ENCODE data around the gene NFE2L2.
"Not testable (repeated sequence)": the region's sequence is repeated elsewhere in the genome, so short reads cannot be mapped to it uniquely, and the experiment has no call there.

NFE2L2 gene

DNA sequence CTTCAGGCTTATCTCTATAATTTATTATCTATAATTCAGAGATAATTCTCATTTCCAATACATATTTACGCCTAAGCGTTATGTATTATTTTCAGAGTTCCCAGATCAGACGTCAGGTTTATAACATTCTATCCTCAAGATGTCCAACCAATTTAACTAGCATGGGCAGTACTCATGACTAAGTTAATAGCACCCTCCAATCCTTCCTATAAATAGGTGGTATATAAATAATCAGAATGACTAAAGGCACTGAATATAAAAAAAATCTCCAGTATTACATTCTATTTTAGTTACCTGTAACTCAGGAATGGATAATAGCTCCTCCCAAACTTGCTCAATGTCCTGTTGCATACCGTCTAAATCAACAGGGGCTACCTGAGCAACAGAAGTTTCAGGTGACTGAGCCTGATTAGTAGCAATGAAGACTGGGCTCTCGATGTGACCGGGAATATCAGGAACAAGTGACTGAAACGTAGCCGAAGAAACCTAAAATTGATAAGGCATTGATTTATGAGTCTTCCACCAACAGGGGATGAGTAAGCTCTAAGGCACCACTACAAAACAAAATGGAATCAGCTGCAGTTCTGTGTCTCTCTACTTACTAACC lies 32.3 kb downstream of the NFE2L2 start:
- no peak for DNase-seq

DNA sequence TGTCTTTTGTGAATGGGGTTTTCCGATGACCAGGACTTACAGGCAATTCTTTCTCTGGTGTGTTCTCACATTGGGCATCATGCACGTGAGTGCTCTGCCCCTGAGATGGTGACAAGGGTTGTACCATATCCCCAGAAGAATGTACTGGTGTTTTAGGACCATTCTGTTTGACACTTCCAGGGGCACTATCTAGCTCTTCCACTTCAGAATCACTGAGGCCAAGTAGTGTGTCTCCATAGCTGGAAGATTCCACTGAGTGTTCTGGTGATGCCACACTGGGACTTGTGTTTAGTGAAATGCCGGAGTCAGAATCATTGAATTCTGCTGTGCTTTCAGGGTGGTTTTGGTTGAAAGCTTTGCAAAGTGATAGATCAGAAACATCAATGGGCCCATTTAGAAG lies 33.3 kb downstream of the NFE2L2 start:
- DNase-seq: no peak

DNA sequence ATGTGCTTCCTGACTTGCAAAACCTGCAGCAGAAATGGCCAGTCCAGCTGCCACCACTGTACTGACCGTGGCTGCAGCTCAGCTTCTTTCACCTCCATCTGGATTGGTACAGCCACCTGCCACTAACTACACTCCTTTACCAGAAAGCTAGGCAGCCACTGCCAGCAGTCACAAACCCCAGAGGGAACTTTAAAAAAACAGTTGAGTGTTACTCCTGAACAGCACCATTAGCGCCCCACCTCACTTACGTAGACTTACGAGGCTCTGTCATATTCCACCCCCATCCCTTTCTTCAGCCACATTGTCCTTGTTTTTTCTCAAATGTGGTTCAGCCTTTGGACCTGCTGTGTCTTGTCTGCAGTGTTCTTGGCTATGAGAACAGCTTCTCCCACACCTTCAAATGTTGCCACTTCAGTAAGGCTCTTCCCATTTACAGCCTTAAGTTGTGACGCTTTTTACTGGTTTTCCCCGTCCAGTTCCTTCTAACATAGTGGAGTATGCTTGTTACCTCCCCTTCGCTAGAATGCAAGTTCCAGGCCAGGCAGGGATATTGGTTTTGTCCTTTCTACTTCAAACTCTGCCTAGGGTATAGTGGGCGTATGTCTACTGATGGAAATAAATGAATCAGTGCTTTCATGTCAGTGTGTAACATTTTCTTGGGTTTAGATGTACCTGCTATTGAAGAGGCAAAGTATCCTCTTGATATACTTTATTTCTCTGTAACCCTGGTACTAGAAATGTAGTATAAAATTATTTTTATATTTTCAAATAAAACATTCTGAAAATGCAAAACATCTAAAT lies 34.9 kb downstream of the NFE2L2 start:
- DNase-seq: no peak

DNA sequence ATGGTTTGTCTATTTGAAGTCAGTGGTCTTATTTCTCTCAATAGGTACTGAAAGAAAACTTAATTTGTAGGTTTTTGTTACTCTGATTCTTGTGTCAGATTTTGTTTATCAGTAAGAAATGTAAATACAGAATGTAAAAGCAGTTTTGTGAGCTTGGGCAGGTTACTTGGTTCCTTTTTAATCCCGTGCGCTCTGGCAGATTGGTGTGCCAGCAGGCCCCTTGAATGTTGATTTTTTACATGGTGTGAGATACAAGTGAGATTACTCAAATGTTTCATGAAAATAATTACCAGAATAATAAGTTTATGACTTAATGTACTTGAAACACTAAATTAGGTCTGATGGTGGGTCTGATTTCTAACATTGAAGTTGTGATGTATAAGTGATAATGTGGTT lies 38.6 kb downstream of the NFE2L2 start:
- no peak for DNase-seq

DNA sequence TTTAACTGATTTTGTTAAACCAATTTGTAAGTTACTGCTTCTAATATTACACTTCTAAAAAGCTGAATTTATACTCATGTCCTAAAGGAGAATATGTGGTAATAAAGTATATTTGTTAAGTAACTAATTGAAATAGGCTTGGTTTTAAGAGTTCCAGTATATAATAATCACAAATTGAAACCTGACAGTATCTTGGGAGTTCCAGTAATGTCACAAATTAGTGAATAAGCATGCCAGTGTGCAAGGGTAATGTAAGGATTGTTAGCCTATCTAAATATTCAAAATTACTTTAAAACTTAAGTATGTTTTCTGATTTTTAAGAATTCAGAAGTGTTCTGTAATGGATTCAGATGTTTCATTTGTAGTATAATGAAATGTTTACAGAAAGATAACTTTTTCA lies 41.1 kb downstream of the NFE2L2 start:
- not testable (repeated sequence) for DNase-seq

DNA sequence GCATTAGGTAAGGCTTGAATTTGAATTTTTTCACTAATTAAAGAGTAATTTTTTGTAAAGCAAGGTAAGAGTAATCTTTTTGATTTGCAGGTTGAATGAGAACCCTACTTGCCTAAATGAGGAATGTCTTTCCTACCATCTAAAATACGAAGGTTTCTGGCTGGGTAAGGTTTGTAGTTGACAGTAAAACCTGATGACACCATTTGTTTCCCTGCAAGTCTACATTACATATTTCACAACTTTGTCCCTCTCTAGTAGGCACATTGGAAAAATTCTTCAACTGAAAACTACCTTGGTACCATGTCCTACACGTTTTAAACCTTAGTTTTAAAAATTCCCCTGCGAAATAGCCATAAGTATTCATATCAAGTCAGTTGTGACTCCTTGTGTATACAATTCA lies 42.6 kb downstream of the NFE2L2 start:
- no peak for DNase-seq

DNA sequence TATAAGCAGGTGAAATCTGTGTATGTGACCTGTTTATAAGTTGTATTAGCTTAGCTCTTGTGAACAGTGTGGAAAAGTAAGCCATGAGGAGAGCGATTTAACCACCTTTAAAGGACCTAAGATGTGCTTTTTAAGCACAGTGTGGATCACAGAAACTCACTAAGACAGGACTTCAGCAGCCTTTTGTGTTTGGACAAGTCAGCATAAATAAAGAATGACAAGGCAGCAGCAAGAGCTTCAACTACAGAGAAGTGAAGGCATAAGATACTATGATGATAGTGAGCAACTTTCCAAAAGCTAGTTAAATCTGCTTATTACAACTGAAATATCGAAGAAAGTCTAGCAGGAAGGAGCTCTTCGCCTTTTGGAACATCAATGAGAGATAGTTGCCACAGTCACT lies 43.0 kb downstream of the NFE2L2 start:
- DNase-seq: no peak

DNA sequence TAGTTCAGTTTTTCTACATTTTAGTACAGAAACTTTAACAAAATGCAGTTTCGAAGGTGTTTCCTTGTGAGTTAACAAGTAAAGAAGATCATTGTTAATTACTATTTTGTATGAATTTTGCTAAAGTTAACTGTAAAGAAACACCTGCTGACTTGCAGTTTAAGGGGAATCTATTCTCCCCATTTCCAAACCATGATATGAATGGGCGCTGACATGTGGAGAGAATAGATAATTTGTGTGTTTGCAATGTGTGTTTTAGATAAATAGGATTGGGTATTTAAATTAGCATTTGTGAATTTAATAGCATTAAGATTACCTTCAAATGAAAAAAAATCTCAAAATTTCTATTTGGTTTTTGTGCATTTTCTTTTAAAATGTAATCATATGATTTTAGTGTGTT lies 44.7 kb downstream of the NFE2L2 start:
- not testable (repeated sequence) for DNase-seq

DNA sequence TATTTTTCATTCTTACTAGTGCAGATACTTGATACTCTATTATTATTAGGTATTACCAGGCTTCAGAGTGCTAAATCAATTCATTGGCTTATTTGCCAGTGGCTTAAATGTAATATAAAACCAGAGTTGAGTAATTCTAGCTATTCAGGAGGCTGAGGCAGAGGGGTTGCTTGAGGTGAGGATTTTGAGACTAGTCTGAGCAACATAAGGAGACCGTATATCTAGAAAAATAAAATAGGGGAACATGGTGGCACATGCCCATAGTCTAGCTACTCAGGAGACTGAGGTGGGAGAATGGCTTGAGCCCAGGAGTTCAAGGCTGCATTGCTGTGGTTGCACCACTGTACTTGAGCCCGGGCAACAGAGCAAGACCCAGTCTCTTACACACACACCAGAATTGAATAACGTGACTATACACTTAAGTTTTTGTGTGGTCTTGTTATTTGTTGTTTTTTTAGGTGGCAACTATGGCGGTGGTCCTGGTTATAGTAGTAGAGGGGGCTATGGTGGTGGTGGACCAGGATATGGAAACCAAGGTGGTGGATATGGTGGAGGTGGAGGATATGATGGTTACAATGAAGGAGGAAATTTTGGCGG lies 47.2 kb downstream of the NFE2L2 start:
- DNase-seq: no peak

DNA sequence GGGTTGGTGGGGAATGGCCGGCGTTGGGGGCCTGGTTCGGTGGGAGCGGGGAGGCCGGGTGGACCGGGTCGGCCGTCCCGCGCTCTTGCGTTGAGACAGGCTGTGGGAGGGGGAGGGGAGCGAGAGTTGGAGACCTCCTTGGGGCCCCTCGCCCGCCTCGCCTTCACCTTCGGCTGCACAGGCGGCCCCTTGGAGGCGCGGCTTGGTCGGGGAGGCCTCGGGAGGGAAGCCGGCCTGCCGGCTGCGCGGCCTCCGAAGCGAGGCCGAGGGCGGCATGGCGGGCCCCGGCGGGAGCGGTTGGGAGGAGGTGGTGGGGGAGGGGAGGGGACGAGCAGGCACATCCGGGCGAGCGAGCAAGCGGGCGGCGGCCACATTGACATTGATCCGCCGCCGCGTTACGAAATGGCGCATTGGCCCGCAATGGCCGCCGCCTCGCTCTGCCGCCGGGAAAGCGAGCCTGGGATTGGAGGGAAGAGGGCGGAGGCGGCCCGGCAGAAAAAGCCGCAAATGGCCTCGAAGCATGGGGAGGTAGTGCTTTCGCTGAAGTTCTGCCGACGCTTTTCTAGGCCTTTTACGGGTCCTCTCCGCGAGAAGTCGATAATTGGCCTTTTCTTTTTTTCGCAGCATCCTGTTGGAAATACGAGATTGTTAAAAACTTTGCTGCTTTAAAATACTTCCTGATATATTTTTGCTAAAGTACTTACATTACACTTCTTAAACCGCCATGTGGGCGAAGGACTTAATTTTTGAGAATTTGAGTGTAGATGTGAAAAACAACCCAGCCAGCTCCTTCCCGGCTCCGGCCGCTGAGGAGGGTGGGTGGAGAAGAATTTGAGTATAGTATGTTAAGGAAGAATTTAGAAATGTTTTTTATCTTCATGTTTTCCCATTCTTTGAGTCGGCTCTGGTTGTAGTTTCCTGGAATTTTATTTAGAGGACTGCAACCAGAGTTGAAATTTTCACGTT lies 51.4 kb downstream of the NFE2L2 start:
- DNase-seq: peak; percentile 96

DNA sequence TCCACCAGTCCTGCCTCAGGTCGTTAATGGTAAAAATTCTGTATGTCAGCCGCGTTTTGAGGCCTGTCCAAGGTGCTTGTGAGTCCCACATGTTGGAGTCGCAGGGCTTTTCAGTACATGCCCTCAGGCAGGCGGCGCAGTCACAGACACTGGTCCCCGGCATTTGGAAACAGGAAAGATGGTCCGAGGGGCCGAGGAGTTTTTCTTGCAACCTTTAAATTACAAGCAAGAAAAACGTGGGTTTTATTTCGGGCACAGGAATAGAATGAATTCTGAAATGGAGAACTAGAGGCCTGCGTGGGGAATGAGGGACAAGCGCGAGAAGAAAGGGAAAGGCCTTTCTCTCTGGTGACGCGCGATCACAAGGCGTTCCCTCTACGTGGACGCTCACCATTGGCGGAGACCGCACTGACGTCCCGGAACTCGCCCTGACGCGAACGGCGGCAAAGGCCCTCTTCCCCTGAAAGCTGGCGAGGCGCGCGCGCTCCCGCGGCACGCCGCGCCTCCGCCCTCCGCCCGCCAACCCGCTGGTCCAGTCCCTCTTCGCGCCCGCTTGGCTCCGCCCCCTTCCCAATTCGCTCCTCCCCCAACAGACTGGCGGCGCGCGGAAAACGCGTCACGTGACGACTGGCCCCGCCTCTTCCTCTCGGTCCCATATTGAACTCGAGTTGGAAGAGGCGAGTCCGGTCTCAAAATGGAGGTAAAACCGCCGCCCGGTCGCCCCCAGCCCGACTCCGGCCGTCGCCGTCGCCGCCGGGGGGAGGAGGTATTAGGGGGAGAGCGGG lies 52.2 kb downstream of the NFE2L2 start, which contains the start of gene HNRNPA3:
Gene HNRNPA3 (plus strand): TSS at position 689 of the 785 bp plus-strand sequence. CDS start 6 bp downstream, at position 695.
- peak; percentile 100 for DNase-seq

DNA sequence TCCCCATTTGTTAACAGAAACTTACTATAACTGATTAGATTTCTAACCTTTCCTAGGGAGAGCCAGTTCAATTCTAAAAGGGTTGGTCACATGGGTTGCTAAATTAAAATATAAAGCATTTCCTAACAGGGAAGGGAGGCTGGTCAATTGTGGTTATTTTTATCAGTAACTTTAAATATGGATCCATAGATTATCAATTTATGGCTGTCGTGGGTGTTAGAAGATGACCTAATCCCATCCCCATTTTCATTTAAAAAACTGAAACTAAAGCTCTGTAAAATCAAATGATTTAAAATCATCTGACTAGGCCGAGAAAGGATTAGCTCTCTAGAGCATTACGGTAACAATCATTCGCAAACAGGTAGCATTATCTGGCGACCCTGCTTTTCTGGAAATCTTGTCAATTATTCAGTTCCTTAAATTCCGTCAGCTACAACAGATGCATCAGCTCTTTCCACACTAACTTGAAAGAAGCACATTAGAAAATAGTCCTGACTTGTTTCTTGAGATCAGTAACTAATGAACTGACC lies 52.9 kb downstream of the NFE2L2 start:
- no peak for DNase-seq

DNA sequence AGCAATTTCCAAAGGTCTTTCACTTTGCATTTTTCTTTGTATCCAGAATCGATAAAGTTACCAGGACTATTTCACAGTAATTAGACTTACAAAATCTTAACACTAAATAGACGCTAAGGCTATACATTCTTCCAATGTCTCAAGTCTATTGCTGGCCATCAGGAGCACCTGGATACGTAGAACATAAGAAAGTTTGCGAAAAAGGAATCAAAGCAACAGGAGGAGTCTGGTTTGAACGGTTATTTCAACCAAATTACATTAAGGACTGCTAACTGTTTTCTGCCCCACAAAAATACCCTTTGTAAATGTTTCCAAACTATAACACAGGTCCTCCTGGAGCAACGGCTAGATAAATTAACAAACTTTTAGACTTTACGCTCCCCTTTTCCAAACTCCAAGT lies 53.4 kb downstream of the NFE2L2 start:
- DNase-seq: no peak

DNA sequence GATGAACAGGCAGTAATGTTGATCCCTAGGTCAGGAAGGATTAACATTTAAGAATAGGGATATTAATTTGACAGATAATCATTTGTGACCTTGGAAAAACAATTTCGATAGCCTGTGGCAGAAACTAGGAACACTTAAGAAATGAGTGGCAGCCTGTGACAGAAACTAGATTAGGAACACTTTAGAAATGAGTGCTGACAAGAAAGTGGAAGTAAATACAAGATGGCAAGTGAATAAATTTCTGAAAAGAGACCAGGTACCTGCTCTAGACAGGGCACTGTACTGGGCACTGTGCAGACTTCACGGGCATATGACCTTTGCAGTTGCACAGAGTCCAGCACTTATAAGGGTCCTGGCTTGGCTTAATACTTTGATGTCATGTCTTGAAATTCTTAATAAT lies 57.4 kb downstream of the NFE2L2 start:
- DNase-seq: no peak

DNA sequence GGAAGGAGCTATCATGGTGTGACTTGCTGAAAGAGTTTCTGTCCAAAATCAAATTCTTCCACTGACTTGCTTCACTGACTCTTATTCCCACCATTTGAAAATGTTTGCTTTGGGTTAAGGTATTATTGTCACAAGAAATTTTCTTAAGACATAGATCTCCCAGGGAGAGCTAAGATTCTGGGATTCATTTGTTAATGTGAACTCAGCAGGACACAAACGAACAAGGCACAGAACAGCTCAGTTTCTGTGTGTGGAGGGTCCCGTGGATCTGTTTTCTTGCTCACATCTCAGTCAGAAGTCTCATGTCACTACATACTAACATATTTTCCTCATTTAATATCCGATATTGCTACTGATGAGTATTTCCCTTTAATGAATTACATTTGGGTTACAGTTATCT lies 60.1 kb downstream of the NFE2L2 start:
- no peak for DNase-seq

DNA sequence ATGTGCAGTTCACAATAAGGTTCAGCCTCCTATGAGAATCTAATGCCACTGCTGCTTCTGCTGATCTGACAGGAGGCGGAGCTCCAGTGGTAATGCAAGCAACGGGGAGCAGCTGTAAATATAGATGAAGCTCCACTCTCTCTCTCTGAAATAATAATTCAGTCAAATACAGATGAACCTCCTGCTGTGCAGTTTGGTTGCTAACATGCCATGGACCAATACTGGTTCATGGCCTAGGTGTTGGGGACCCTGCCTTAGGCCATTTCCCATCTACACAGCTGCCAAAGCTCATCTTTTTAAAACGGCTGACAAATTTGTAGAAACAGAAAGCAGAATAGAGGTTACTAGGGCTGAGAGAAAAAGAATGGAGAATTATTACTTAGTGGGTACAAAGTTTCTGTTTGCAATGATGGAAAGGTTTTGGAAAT lies 62.6 kb downstream of the NFE2L2 start:
- no peak for DNase-seq

DNA sequence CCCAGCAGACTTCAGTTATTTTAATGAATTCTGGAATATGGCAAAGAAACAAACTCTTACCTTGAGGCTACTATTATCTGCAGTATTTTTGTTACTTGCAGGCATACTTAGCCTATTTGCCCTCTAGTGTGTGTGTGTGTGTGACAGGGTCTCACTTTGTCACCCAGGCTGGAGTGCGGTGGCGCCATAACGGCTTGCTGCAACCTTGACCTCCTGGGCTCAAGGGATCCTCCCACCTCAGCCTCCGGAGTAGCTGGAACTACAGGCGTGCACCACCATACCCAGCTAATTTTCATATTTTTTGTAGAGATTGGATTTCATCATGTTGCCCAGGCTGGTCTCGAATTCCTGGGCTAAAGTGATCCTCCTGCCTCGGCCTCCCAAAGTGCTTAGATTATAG lies 64.1 kb downstream of the NFE2L2 start:
- not testable (repeated sequence) for DNase-seq

DNA sequence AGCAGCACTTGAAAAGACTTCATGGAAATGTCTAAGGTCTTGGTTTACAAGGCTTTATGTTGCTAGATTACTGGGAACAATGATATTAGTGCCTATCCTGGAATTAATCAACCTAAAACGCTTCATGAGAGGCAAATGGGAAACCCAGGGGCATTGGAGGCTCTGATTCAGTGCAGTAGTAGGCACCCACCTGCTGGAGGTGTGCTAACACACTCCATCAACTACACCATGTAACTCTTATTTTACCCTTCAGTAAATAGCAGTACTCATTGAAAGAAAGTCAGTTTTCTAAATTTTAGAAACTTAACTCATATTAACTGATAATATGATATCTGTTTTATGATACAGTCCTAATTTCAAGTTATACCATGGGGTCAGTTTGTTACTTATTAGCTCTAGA lies 69.3 kb downstream of the NFE2L2 start:
- no peak for DNase-seq

DNA sequence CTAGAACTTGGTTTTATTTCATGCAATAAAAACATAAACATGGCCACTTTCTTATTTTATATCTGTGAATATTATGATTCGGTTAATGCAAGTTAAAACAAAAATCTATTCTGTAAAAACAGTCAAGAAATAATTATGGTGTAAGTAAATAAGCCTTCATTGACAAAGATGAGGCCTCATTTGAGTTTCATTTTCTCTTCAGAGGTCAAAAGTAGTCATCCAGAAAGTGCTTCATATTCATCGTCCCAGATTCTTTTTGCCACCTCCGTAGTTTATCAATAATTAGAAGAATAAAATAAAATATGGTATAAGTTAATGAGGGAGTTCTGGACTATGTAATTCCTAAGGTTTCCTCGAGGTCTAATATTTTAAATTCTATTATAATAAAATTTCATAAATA lies 71.3 kb downstream of the NFE2L2 start:
- no peak for DNase-seq

DNA sequence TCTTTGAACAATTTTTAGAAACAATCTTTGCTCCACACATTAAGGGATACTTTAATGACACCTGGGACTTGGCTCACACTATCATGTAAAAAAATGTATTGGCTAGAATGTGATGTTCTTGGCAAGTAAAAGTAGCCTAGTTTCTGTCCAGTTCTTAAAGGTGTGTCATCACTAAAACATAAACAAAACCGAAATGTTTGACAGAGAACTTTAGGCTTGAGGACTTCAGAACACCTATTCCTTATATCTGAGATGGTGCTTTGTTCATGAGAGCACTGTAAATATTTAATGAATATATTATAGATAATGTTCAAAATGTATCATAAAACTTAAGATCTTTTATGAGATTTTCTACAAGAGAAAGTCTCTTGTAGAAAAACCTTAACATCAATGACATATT lies 71.7 kb downstream of the NFE2L2 start:
- no peak for DNase-seq

DNA sequence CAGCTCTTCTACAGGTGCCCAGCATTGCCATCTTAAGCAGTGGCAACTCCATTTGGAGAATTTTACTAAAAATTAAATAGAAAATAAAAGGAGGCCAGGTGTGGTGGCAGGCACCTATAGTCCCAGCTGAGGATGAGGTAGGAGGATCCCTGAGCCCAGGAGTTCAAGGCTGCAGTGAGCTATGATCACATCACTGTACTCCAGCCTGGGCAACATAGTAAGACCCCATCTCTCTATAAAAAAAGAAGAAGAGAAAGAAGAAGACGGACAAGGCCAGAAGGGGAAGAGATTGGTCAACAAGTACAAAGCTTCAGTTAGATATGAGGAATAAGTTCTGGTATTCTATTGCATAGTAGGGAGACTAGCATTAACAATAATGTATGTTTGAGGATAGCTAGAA lies 73.6 kb downstream of the NFE2L2 start:
- no peak for DNase-seq

All from activated effector memory CD4-positive, alpha-beta T cell treated with anti-CD3 and anti-CD28 coated beads, Interleukin-2, amount 50 U/mL, for 16 hours (primary cell).